Effector memory CD4-positive, alpha-beta T cell (primary cell): Measurements from ENCODE around the gene KTI12.
A peak's percentile ranks its signal among the peaks of the same experiment; 100 is the strongest.

ENCODE experiments used
- DNase-seq, 3 donors: peaks; one replicate each; pipeline ENCODE4 v3.0.0-alpha.2; 2020
- H3K27ac ChIP-seq: 2 replicates; pipeline ENCODE4 v1.7.0; 2013; ENCODE audit warnings: mild to moderate bottlenecking, low read length, moderate library complexity; ENCODE audit not compliant: insufficient read depth, poor library complexity, severe bottlenecking
- H3K27me3 ChIP-seq: replicated peaks from 2 replicates; pipeline ENCODE4 v1.7.0; 2013; ENCODE audit warnings: mild to moderate bottlenecking, low read length; ENCODE audit not compliant: insufficient read depth, control insufficient read depth, poor library complexity, severe bottlenecking
- H3K36me3 ChIP-seq: 2 replicates; pipeline ENCODE4 v1.7.0; 2013; ENCODE audit warnings: mild to moderate bottlenecking, low read length, moderate library complexity; ENCODE audit not compliant: control insufficient read depth, insufficient read depth
- H3K4me1 ChIP-seq: 2 replicates; pipeline ENCODE4 v1.7.0; 2013; ENCODE audit warnings: low read length, mild to moderate bottlenecking; ENCODE audit not compliant: control insufficient read depth, insufficient read depth, poor library complexity, severe bottlenecking
- H3K4me3 ChIP-seq: 2 replicates; pipeline ENCODE4 v1.7.0; 2013; ENCODE audit warnings: low read length, low read depth, mild to moderate bottlenecking; ENCODE audit not compliant: insufficient read depth, poor library complexity, severe bottlenecking
- H3K9me3 ChIP-seq: 2 replicates; pipeline ENCODE4 v1.7.0; 2013; ENCODE audit warnings: mild to moderate bottlenecking, low read length, moderate library complexity; ENCODE audit not compliant: control insufficient read depth

KTI12 gene

DNA sequence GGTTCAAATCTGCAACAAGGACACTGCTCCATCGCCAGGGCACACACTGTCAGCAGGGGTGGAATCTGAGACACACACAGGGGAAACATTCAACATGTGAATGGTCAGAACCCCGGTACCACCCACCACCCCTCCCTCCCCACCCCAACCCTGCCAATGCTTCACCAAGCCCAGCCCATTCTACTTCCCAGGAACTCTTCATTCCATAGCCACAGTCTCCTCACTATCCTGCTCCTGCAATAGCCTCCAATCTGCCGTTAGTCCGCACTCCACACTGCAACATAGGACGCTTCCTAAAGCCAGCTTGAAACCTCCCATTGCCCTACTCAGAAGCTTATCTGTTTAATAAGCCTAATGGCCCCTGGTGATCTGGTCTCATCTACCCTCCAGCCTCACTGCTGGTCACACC lies 35.6 kb downstream of the KTI12 start:
- no peaks in the 10 kb centered on the region for H3K9me3 ChIP-seq
- no peak overlapping the region for H3K4me3 ChIP-seq
- H3K27me3 ChIP-seq = no peaks in the 10 kb centered on the region
- H3K4me1 ChIP-seq = no peaks in the 10 kb centered on the region
- no peak overlapping the region for H3K27ac ChIP-seq
- no peaks in the 10 kb centered on the region for H3K36me3 ChIP-seq
- no peak for DNase-seq

DNA sequence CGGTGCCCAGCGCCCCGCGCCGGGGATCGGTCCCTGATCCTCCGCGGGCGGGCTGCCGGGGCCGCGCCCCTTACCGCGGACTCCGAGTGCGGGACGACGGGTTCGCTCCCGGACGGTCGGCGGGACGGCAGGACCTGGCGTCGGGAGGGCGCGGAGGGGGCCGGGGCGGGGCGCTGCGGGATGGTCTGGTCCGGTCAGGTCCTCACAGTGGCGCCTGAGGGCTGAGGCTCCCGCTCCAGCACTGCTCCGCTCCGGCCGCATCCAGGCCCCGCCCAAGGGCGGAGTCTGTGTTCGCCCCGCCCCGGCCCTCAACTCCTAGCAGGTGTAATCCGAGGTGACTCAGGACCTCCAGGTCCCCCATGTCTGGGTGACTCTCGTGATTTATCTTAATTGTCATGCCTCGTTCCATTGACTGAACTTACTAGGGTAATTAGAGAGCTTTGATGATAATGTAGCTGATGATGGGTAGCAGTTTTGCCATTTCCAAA lies 43.1 kb downstream of the KTI12 start, which contains the start of gene RAB3B:
Gene RAB3B (minus strand): TSS at position 223 of the 488 bp plus-strand sequence. CDS start 13,583 bp downstream, outside the sequence.
- Histone ChIP-seq H3K27me3 (no peaks in the 10 kb centered on the region), H3K27ac (no peak within 1 kb of the TSS), H3K4me3 (peak within 1 kb of the TSS; percentile 68), H3K36me3 (no peaks in the 10 kb centered on the region), H3K9me3 (no peaks in the 10 kb centered on the region), H3K4me1 (no peaks in the 10 kb centered on the region)
- DNase-seq = peak; percentile 55 to 63 (median 56)

- no peaks in the 10 kb centered on the region for H3K36me3 ChIP-seq
- no peaks in the 10 kb centered on the region for H3K27me3 ChIP-seq
- H3K4me1 ChIP-seq = no peaks in the 10 kb centered on the region
- H3K9me3 ChIP-seq = no peaks in the 10 kb centered on the region
- no peak for DNase-seq
- H3K27ac ChIP-seq = no peak overlapping the region
- H3K4me3 ChIP-seq = peak overlapping the region; percentile 68
Observed at GRCh38 chr1:51989582-51990477, 43.8 kb downstream of the KTI12 start.

DNA sequence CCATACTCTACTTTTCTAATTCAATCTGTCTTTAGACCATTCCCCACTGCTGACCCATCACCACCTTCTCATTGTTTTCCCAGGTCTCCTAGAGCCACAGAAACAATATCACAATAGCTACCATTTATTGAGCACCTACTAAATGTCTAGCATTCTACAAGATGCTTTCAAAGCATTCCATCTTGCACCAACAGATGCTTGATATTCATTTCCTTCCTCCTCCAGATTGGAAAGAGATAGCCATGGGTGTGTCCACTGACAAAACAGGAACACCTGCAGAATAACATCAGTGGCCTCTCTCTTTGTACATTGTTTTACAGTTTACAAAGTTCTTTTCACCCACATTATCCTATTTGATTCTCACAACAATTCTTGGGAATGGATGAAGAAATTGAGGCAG lies 45.4 kb downstream of the KTI12 start:
- DNase-seq = no peak
- Histone ChIP-seq H3K9me3 (no peaks in the 10 kb centered on the region), H3K27me3 (no peaks in the 10 kb centered on the region)

DNA sequence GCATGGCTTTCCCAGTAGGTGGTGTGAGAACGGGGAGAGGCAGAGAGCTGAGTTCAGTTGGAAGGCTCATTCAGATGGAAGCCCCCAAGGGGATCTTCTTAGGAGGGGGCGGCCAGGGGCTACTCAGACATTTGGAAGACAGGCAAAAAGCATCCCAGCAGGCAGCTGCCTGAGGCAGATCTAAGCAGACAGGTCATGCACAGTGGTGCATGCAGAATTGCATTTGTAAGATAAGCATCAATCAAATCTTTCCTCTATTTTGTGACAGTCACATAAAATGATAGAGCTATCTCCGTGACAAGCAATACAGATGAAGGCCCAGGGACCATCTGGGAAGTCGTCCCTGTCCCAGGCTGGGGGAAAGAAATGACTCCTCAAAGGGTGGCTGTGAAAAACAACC lies 46.9 kb downstream of the KTI12 start:
- DNase-seq = no peak
- Histone ChIP-seq H3K27me3 (no peaks in the 10 kb centered on the region), H3K4me3 (no peak overlapping the region), H3K36me3 (no peaks in the 10 kb centered on the region), H3K4me1 (no peaks in the 10 kb centered on the region), H3K9me3 (no peaks in the 10 kb centered on the region), H3K27ac (no peak overlapping the region)

More for the DNA sequence above, 45.4 kb downstream of the KTI12 start:
- no peaks in the 10 kb centered on the region for H3K36me3 ChIP-seq
- no peak overlapping the region for H3K4me3 ChIP-seq
- no peaks in the 10 kb centered on the region for H3K4me1 ChIP-seq
- no peak overlapping the region for H3K27ac ChIP-seq

DNA sequence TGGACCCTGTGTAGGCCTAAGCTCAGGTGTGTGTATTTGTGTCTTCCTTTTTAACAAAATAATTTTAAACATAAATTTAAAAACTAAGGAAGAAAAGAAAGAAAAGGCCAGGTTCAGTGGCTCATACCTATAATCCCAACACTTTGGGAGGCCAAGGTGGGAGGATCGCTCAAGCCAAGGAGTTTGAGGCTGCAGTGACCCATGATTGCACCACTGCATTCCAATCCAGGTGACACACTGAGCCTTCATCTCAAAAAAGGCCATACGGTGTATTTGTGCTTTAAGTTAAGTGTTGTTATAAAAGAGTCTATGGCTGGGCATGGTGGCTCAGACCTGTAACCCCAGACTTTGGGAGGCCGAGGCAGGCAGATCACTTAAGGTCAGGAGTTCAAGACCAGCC lies 51.4 kb downstream of the KTI12 start:
- Histone ChIP-seq H3K27ac (no peak overlapping the region), H3K9me3 (no peaks in the 10 kb centered on the region), H3K36me3 (no peaks in the 10 kb centered on the region), H3K4me3 (no peak overlapping the region), H3K27me3 (no peaks in the 10 kb centered on the region), H3K4me1 (no peaks in the 10 kb centered on the region)
- DNase-seq = no peak
